Measurements from ENCODE around the gene GPSM1.

DNA sequence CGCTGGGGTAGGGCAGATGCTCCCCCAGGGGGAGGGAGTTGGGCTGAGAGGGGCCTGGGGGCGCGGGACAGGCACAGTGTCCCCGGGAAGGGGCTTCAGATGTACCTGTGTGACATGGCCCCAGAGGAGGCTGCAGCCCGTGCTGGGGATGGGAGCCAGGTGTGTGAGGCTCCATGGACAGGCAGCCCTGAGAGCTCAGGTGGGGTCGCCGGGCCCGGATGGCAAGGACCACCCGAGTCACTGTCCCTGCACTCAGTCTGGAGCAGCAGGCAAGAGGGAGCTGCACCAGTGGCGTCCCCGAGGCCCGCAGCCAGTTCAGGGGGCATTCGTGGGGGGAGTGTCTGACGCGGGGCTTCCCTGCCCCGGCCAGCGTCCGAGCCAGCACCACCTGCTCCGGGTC is 42.4 kb upstream of the GPSM1 start:
- no peak for TF ChIP-seq POLR2AphosphoS5 (IDR thresholded peaks at IDR 0.05; ENCODE audit: insufficient read depth in 1 of 2, low read depth in 1 of 2)
- TF ChIP-seq, protein P1, sequence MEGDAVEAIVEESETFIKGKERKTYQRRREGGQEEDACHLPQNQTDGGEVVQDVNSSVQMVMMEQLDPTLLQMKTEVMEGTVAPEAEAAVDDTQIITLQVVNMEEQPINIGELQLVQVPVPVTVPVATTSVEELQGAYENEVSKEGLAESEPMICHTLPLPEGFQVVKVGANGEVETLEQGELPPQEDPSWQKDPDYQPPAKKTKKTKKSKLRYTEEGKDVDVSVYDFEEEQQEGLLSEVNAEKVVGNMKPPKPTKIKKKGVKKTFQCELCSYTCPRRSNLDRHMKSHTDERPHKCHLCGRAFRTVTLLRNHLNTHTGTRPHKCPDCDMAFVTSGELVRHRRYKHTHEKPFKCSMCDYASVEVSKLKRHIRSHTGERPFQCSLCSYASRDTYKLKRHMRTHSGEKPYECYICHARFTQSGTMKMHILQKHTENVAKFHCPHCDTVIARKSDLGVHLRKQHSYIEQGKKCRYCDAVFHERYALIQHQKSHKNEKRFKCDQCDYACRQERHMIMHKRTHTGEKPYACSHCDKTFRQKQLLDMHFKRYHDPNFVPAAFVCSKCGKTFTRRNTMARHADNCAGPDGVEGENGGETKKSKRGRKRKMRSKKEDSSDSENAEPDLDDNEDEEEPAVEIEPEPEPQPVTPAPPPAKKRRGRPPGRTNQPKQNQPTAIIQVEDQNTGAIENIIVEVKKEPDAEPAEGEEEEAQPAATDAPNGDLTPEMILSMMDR (IDR thresholded peaks at IDR 0.05): no peak
